Astrocyte (in vitro differentiated cells and primary cell): ENCODE measurements around the gene NCEH1. TPM values are rescaled to one million over a fixed set of nuclear protein-coding genes. Genes with fewer than 3 reads are reported as not detected.

Experiments used
- DNase-seq: peaks from one replicate; pipeline ENCODE4 v3.0.0-alpha.2; 2010; ENCODE audit warnings: low read depth
- FAIRE-seq: peaks from 2 replicates; lab custom pipeline; 2011; peaks lifted over from hg19 to GRCh38; lab: Jason Lieb, UNC
- H2AFZ ChIP-seq: 2 replicates; pipeline ENCODE4 v1.6.0; 2012; ENCODE audit warnings: low read depth, low read length, inconsistent platforms
- H3K27ac ChIP-seq: 2 replicates; pipeline ENCODE4 v1.5.1; 2011; ENCODE audit warnings: low read depth, low read length, inconsistent platforms
- H3K27me3 ChIP-seq: 2 replicates; pipeline ENCODE4 v1.6.0; 2011; ENCODE audit warnings: low read length, inconsistent platforms; ENCODE audit not compliant: insufficient read depth
- H3K36me3 ChIP-seq: 2 replicates; pipeline ENCODE4 v1.5.1; 2011; ENCODE audit warnings: low read length, inconsistent platforms; ENCODE audit not compliant: insufficient read depth
- H3K4me1 ChIP-seq: 2 replicates; pipeline ENCODE4 v1.5.1; 2011; ENCODE audit warnings: low read length, inconsistent platforms; ENCODE audit not compliant: insufficient read depth
- H3K4me2 ChIP-seq: 2 replicates; pipeline ENCODE4 v1.6.0; 2012; ENCODE audit warnings: low read length, inconsistent platforms
- H3K4me3 ChIP-seq: 2 replicates; pipeline ENCODE4 v1.5.1; 2011; ENCODE audit warnings: low read depth, mild to moderate bottlenecking, low read length, inconsistent platforms; ENCODE audit not compliant: insufficient read depth
- H3K79me2 ChIP-seq: 2 replicates; pipeline ENCODE4 v1.6.0; 2012; ENCODE audit warnings: mild to moderate bottlenecking, low read length, inconsistent platforms; ENCODE audit not compliant: insufficient read depth
- H3K9ac ChIP-seq: 2 replicates; pipeline ENCODE4 v1.6.0; 2012; ENCODE audit warnings: mild to moderate bottlenecking, low read length, inconsistent platforms
- H3K9me3 ChIP-seq: 2 replicates; pipeline ENCODE4 v1.5.1; 2012; ENCODE audit warnings: low read depth, mild to moderate bottlenecking, low read length, inconsistent platforms; ENCODE audit not compliant: insufficient read depth
- H4K20me1 ChIP-seq: 2 replicates; pipeline ENCODE4 v1.6.0; 2012; ENCODE audit warnings: low read length, inconsistent platforms; ENCODE audit not compliant: insufficient read depth
- H3K27ac Mint-ChIP-seq: one replicate; pipeline ENCODE4 v1.8.0; 2021; ENCODE audit warnings: mild to moderate bottlenecking, mixed read lengths; ENCODE audit not compliant: unreplicated experiment
- H3K27me3 Mint-ChIP-seq: one replicate; pipeline ENCODE4 v1.8.0; 2021; ENCODE audit warnings: low read depth, mixed read lengths; ENCODE audit not compliant: unreplicated experiment
- H3K36me3 Mint-ChIP-seq: one replicate; pipeline ENCODE4 v1.8.0; 2021; ENCODE audit warnings: low read depth, mixed read lengths; ENCODE audit not compliant: unreplicated experiment
- H3K4me1 Mint-ChIP-seq: one replicate; pipeline ENCODE4 v1.8.0; 2021; ENCODE audit warnings: low read depth, mixed read lengths; ENCODE audit not compliant: unreplicated experiment
- H3K4me3 Mint-ChIP-seq: one replicate; pipeline ENCODE4 v1.8.0; 2021; ENCODE audit warnings: mild to moderate bottlenecking, moderate library complexity, mixed read lengths; ENCODE audit not compliant: unreplicated experiment
- H3K9me3 Mint-ChIP-seq: one replicate; pipeline ENCODE4 v1.8.0; 2021; ENCODE audit warnings: mild to moderate bottlenecking, mixed read lengths; ENCODE audit not compliant: unreplicated experiment
- EZH2 ChIP-seq: IDR thresholded peaks from 2 replicates; pipeline ENCODE4 v1.6.1; 2012; ENCODE audit warnings: mild to moderate bottlenecking, low read length, inconsistent platforms; ENCODE audit not compliant: insufficient read depth
- total RNA-seq: library from RNA; stranded (reverse); gene quantifications from 2 replicates; pipeline ENCODE4 v1.2.1, GENCODE V29; 2021
- TF ChIP-seq, protein P1 (sequence below): IDR thresholded peaks from 2 replicates; pipeline ENCODE4 v1.5.1; 2011; ENCODE audit warnings: low read depth, mild to moderate bottlenecking, inconsistent platforms, low read length, moderate library complexity; ENCODE audit not compliant: insufficient read depth

NCEH1 gene
- total RNA-seq, 1 donor from 2014 or later = 14.1 TPM

GRCh38 chr3:172702256-172702655 is 8.6 kb downstream of the NCEH1 start:
- Histone ChIP-seq H3K9me3 (no peaks in the 10 kb centered on the region), H3K4me3 (no peak overlapping the region), H3K4me2 (no peak overlapping the region), H3K36me3 (no peaks in the 10 kb centered on the region), H4K20me1 (peaks cover 47% of the 10 kb centered on the region), H2AFZ (no peak overlapping the region), H3K9ac (no peak overlapping the region), H3K27me3 (no peaks in the 10 kb centered on the region), H3K79me2 (peaks cover 94% of the 10 kb centered on the region), H3K4me1 (no peaks in the 10 kb centered on the region), H3K27ac (no peak overlapping the region)
- no peak for DNase-seq
- Mint-ChIP-seq H3K9me3 (no peaks in the 10 kb centered on the region), H3K27ac (no peak overlapping the region), H3K4me1 (no peaks in the 10 kb centered on the region), H3K27me3 (no peaks in the 10 kb centered on the region), H3K36me3 (no peaks in the 10 kb centered on the region), H3K4me3 (no peak overlapping the region)
- FAIRE-seq = no peak
- TF ChIP-seq, protein P1, sequence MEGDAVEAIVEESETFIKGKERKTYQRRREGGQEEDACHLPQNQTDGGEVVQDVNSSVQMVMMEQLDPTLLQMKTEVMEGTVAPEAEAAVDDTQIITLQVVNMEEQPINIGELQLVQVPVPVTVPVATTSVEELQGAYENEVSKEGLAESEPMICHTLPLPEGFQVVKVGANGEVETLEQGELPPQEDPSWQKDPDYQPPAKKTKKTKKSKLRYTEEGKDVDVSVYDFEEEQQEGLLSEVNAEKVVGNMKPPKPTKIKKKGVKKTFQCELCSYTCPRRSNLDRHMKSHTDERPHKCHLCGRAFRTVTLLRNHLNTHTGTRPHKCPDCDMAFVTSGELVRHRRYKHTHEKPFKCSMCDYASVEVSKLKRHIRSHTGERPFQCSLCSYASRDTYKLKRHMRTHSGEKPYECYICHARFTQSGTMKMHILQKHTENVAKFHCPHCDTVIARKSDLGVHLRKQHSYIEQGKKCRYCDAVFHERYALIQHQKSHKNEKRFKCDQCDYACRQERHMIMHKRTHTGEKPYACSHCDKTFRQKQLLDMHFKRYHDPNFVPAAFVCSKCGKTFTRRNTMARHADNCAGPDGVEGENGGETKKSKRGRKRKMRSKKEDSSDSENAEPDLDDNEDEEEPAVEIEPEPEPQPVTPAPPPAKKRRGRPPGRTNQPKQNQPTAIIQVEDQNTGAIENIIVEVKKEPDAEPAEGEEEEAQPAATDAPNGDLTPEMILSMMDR = no peak
- TF ChIP-seq EZH2 = no peak

DNA sequence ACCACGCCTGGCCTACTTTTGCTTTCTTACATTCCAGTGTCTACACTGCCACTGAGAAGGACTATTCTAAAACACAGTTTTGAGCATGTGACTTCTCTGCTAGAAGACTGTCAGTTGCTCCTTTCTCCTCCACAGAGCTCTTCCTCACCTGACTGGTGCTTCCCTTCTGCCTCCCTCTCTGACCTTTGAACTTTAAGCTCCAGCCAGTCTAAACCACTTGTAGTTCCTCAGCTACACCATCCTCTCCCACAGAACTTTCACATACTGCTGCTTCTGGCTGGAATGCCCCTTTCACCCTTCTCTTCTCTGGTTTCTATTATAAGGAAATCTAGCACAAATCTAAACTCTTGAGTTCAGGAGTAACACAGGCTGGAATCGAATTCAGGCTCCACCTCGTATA is 9.1 kb downstream of the NCEH1 start:
- H3K27ac ChIP-seq = no peak overlapping the region
- Mint-ChIP-seq H3K36me3 (no peaks in the 10 kb centered on the region), H3K9me3 (no peaks in the 10 kb centered on the region), H3K4me3 (no peak overlapping the region), H3K27ac (no peak overlapping the region), H3K4me1 (no peaks in the 10 kb centered on the region), H3K27me3 (no peaks in the 10 kb centered on the region)
- no peak overlapping the region for H3K9ac ChIP-seq
- no peak overlapping the region for H3K4me2 ChIP-seq
- H4K20me1 ChIP-seq = peaks cover 47% of the 10 kb centered on the region
- H3K4me1 ChIP-seq = no peaks in the 10 kb centered on the region
- no peak for FAIRE-seq
- H2AFZ ChIP-seq = no peak overlapping the region
- peaks cover 94% of the 10 kb centered on the region for H3K79me2 ChIP-seq
- TF ChIP-seq, protein P1 = no peak
- no peak for TF ChIP-seq EZH2
- no peak overlapping the region for H3K4me3 ChIP-seq
- DNase-seq = no peak
- no peaks in the 10 kb centered on the region for H3K9me3 ChIP-seq
- no peaks in the 10 kb centered on the region for H3K36me3 ChIP-seq
- no peaks in the 10 kb centered on the region for H3K27me3 ChIP-seq

DNA sequence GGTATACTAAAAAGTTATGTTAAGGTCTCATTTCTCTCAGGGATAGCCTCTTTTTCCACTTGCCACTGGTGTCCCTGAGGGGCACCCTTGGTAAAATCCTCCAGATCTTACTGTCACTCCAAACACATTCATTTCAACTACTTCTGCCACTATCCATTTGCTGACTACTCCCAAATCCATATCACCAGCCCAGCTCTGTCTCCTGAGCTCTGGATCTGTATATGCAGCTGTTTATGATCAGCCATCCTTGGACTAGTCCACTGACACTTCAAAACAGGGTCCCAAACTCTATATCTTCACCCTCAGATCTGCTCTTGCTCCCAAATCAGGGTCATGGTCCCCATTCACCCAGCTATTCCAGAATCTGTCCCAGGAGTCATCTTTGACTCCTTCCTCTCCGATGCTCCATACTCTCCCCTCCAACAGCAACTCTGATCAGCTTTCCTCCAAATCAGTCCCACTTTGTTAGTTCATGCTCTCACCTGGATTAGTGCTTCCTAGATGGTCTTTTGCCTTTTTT is 9.9 kb downstream of the NCEH1 start:
- no peaks in the 10 kb centered on the region for H3K27me3 Mint-ChIP-seq
- H3K4me1 Mint-ChIP-seq = no peaks in the 10 kb centered on the region
- DNase-seq (no peak), FAIRE-seq (no peak)
- H3K4me3 ChIP-seq = no peak overlapping the region
- no peaks in the 10 kb centered on the region for H3K9me3 Mint-ChIP-seq
- peaks cover 95% of the 10 kb centered on the region for H3K79me2 ChIP-seq
- TF ChIP-seq, protein P1 = no peak
- no peak for TF ChIP-seq EZH2
- no peak overlapping the region for H3K9ac ChIP-seq
- no peak overlapping the region for H3K27ac ChIP-seq
- no peaks in the 10 kb centered on the region for H3K9me3 ChIP-seq
- H4K20me1 ChIP-seq = peaks cover 47% of the 10 kb centered on the region
- H3K27me3 ChIP-seq = no peaks in the 10 kb centered on the region
- H2AFZ ChIP-seq = no peak overlapping the region
- H3K4me1 ChIP-seq = no peaks in the 10 kb centered on the region
- H3K36me3 Mint-ChIP-seq = no peaks in the 10 kb centered on the region
- no peaks in the 10 kb centered on the region for H3K36me3 ChIP-seq
- H3K4me3 Mint-ChIP-seq = no peak overlapping the region
- H3K4me2 ChIP-seq = no peak overlapping the region
- no peak overlapping the region for H3K27ac Mint-ChIP-seq
